Sigmoid colon (tissue), 4 donors: ENCODE results near the gene TBL3.

ENCODE experiments used
- EP300 ChIP-seq, 4 donors: sonication (generic); formaldehyde crosslinking; IDR thresholded peaks; one replicate each; pipeline ENCODE4 v1.6.1; 2017; ENCODE audit warnings: antibody characterized with exemption in 4 of 4
- POLR2AphosphoS5 ChIP-seq, 4 donors: sonication (generic); formaldehyde crosslinking; IDR thresholded peaks; one replicate each; pipeline ENCODE4 v1.6.1; 2017; ENCODE audit warnings: antibody characterized with exemption in 4 of 4
- TF ChIP-seq, protein P1 (sequence below), 4 experiments: fragments of 450-650 bp in 3 of 4; fragments of 200-600 bp in 1 of 4; IDR thresholded peaks; one replicate each; pipeline ENCODE4 v1.5.1; 2016 to 2019; ENCODE audit warnings: antibody characterized with exemption in 4 of 4, mild to moderate bottlenecking in 3 of 4, moderate library complexity in 2 of 4

DNA sequence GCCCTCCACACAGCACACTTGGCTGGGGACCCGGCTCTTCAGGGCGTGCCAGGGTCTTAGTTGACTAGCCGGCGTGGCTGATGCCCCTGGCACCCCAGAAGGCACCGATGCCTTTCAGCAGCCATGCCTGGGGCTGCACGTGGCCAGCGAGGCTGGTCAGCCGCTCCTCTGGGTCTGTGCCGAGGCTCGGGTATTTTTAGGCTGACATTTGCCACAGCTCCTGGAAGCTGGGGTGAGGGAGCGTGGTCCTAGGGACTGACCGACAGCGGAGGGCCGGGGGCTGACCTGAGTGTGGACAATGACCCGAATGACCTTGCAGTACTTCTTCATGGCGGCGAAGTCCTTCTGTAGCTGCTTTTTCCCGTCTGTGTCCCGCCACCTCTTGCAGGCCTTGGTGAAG lies 21.3 kb upstream of the TBL3 start:
- TF ChIP-seq, protein P1, sequence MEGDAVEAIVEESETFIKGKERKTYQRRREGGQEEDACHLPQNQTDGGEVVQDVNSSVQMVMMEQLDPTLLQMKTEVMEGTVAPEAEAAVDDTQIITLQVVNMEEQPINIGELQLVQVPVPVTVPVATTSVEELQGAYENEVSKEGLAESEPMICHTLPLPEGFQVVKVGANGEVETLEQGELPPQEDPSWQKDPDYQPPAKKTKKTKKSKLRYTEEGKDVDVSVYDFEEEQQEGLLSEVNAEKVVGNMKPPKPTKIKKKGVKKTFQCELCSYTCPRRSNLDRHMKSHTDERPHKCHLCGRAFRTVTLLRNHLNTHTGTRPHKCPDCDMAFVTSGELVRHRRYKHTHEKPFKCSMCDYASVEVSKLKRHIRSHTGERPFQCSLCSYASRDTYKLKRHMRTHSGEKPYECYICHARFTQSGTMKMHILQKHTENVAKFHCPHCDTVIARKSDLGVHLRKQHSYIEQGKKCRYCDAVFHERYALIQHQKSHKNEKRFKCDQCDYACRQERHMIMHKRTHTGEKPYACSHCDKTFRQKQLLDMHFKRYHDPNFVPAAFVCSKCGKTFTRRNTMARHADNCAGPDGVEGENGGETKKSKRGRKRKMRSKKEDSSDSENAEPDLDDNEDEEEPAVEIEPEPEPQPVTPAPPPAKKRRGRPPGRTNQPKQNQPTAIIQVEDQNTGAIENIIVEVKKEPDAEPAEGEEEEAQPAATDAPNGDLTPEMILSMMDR (IDR thresholded peaks at IDR 0.05), result no peak
- TF ChIP-seq EP300 (IDR thresholded peaks at IDR 0.05) (no peak), POLR2AphosphoS5 (IDR thresholded peaks at IDR 0.05) (no peak)
